NCI-H2171 (cell line): Measurements from ENCODE around the gene RAI14.
"Not testable (repeated sequence)": the region's sequence is repeated elsewhere in the genome, so short reads cannot be mapped to it uniquely, and the experiment has no call there.

Experiments used
- DNase-seq: peaks from one replicate; lab custom pipeline; 2025; lab: John Stamatoyannopoulos, UW

Gene RAI14

GRCh38 chr5:34731435-34732232 lies 75.5 kb downstream of the RAI14 start:
- no peak for DNase-seq

GRCh38 chr5:34734326-34734725 lies 78.2 kb downstream of the RAI14 start:
- no peak for DNase-seq

- DNase-seq: no peak
Measured at GRCh38 chr5:34735491-34736426, 79.6 kb downstream of the RAI14 start.

- DNase-seq: no peak
Measured at GRCh38 chr5:34736445-34737115, 80.5 kb downstream of the RAI14 start.

GRCh38 chr5:34737731-34738130 lies 81.6 kb downstream of the RAI14 start:
- DNase-seq: no peak

- DNase-seq: no peak
Measured at GRCh38 chr5:34738381-34738780, 82.3 kb downstream of the RAI14 start.

- DNase-seq: no peak
Measured at GRCh38 chr5:34740389-34740806, 84.3 kb downstream of the RAI14 start.

- DNase-seq: no peak
Measured at GRCh38 chr5:34742061-34742460, 85.9 kb downstream of the RAI14 start.

- DNase-seq: no peak
Measured at GRCh38 chr5:34743878-34744277, 87.8 kb downstream of the RAI14 start.

- DNase-seq: no peak
Measured at GRCh38 chr5:34748431-34748830, 92.3 kb downstream of the RAI14 start.

GRCh38 chr5:34749431-34749873 lies 93.3 kb downstream of the RAI14 start:
- DNase-seq: no peak

GRCh38 chr5:34750206-34750605 lies 94.1 kb downstream of the RAI14 start:
- DNase-seq: no peak

GRCh38 chr5:34751807-34752736 lies 95.9 kb downstream of the RAI14 start:
- DNase-seq: no peak

GRCh38 chr5:34753236-34753635 lies 97.1 kb downstream of the RAI14 start:
- not testable (repeated sequence) for DNase-seq

- no peak for DNase-seq
Measured at GRCh38 chr5:34755926-34756325, 99.8 kb downstream of the RAI14 start.

- DNase-seq: no peak
Measured at GRCh38 chr5:34756781-34757624, 100.9 kb downstream of the RAI14 start.

GRCh38 chr5:34758514-34758913 lies 102.4 kb downstream of the RAI14 start:
- DNase-seq: no peak

- DNase-seq: not testable (repeated sequence)
Measured at GRCh38 chr5:34759213-34759612, 103.1 kb downstream of the RAI14 start.

- no peak for DNase-seq
Measured at GRCh38 chr5:34765662-34766061, 109.5 kb downstream of the RAI14 start.

GRCh38 chr5:34767180-34767579 lies 111.1 kb downstream of the RAI14 start:
- no peak for DNase-seq
